ENCODE results near the gene IGFBPL1. TPM values are rescaled to one million over a fixed set of nuclear protein-coding genes. Genes with fewer than 3 reads are reported as not detected.

Gene IGFBPL1
- total and polyA plus RNA-seq, 10 of the 15 experiments (the other 5 are each of a cell fraction or from before 2014, with no cell fraction given): 0.25 TPM; not detected in 9

GRCh38 chr9:38367898-38368297 is 56.4 kb downstream of the IGFBPL1 start:
- POLR2A ChIA-PET: interaction anchor here (0.7 kb wide), 1 partner anchor 247 kb away, joined by 4 read pairs; no protein-coding TSS in a partner anchor
- no peaks in the 10 kb centered on the region for H3K9me3 ChIP-seq (replicated peaks; ENCODE audit: control insufficient read depth, insufficient read depth, low read length)
- no peaks in the 10 kb centered on the region; a peak in 3 of 4 replicates for H3K27me3 ChIP-seq (replicated peaks in 1 of 2; ENCODE audit: control insufficient read depth in 2 of 2, insufficient read depth in 2 of 2, low read length in 1 of 2)
- RAD21 ChIA-PET (ENCODE audit: unreplicated experiment): interaction anchor here (0.7 kb wide), 1 partner anchor 33 kb away, joined by 3 read pairs; no protein-coding TSS in a partner anchor
- no peak overlapping the region for H3K9ac ChIP-seq (ENCODE audit: control insufficient read depth, insufficient read depth, low read length)
- SMC1A ChIA-PET (ENCODE audit: uncharacterized antibody, unreplicated experiment): interaction anchor here (1.5 kb wide), 1 partner anchor 280 kb away, joined by 3 read pairs; no protein-coding TSS in a partner anchor
- no peak for FAIRE-seq
- no peak overlapping the region for H3K4me2 ChIP-seq (ENCODE audit: control insufficient read depth, insufficient read depth)
- H3K4me1 ChIP-seq (ENCODE audit: control insufficient read depth, insufficient read depth, low read length): no peaks in the 10 kb centered on the region
- no peak overlapping the region for H3K27ac ChIP-seq (ENCODE audit: control insufficient read depth, insufficient read depth)
- no peak for DNase-seq (ENCODE audit: low read depth, low spot score)
- intact Hi-C loops (cut with micrococcal nuclease; ENCODE audit: unreplicated experiment): no loop called here
- TF ChIP-seq FOS (IDR thresholded peaks at IDR 0.05; ENCODE audit: borderline replicate concordance, extremely low read depth, insufficient read length): no peak
- TF ChIP-seq STAT1 (conservative IDR thresholded peaks at IDR 0.05): no peak
- no peak for TF ChIP-seq MLLT1 (IDR thresholded peaks at IDR 0.05)
- TF ChIP-seq BRCA1 (IDR thresholded peaks at IDR 0.05; ENCODE audit: low read depth, low read length): no peak
- TF ChIP-seq TCF12 (IDR thresholded peaks at IDR 0.05; ENCODE audit: low read depth, low read length): no peak
- TF ChIP-seq PAX5 (IDR thresholded peaks at IDR 0.05; ENCODE audit: borderline replicate concordance, low read depth, low read length): no peak
- no peak for TF ChIP-seq LARP7 (IDR thresholded peaks at IDR 0.05)
- no peak for TF ChIP-seq ETV6 (conservative IDR thresholded peaks at IDR 0.05 in 1 of 2, IDR thresholded peaks at IDR 0.05 in 1 of 2; ENCODE audit: borderline replicate concordance in 1 of 2, low read depth in 1 of 2)
- no peak for TF ChIP-seq PAX8 (IDR thresholded peaks at IDR 0.05)
- no peak for TF ChIP-seq PBX3 (IDR thresholded peaks at IDR 0.05; ENCODE audit: insufficient replicate concordance, low read depth, low read length)
- no peak for TF ChIP-seq POLR2A (IDR thresholded peaks at IDR 0.05; ENCODE audit: low read depth, low read length)
- H3K4me3 ChIP-seq: no peak overlapping the region
- H2AFZ ChIP-seq (ENCODE audit: control insufficient read depth, low read depth, low read length): no peak overlapping the region
- ATAC-seq: no peak
- in situ Hi-C loops (cut with MboI): no loop called here
- no peaks in the 10 kb centered on the region for H3K36me3 ChIP-seq (ENCODE audit: control insufficient read depth in 2 of 2, insufficient read depth in 2 of 2, low read length in 1 of 2)
- CTCF ChIA-PET: interaction anchor here (0.6 to 10.7 kb wide), 7 partner anchors 10 to 643 kb away, joined by 3 to 120 read pairs (median 4); no protein-coding TSS in a partner anchor
- no peaks in the 10 kb centered on the region for H3K79me2 ChIP-seq (ENCODE audit: control insufficient read depth, insufficient read depth, low read length)
- no TSS peak for BruUV-seq (replicated peaks)
- H4K20me1 ChIP-seq (ENCODE audit: control insufficient read depth, insufficient read depth): no peaks in the 10 kb centered on the region
